ENCODE measurements around the gene WNT5B. TPM values are rescaled to one million over a fixed set of nuclear protein-coding genes. Genes with fewer than 3 reads are reported as not detected.

WNT5B gene
- total and polyA plus RNA-seq, 9 of the 15 experiments (the other 6 are each of a cell fraction or from before 2014, with no cell fraction given), result 0.42 to 16.8 (median 5.4) TPM

GRCh38 chr12:1661553-1662335 is 32.7 kb downstream of the WNT5B start (continued):
- TF ChIP-seq SFPQ (IDR thresholded peaks at IDR 0.05; ENCODE audit: low read depth, low read length) (no peak), CREB5 (CRISPR knock-in tag; IDR thresholded peaks at IDR 0.05) (no peak), ZNF212 (CRISPR knock-in tag; IDR thresholded peaks at IDR 0.05) (no peak), ZNF655 (CRISPR knock-in tag; IDR thresholded peaks at IDR 0.05) (no peak), BRD9 (IDR thresholded peaks at IDR 0.05; ENCODE audit: low read depth, partially characterized antibody) (no peak), ATF3 (IDR thresholded peaks at IDR 0.05) (no peak), ATF3 (CRISPR knock-in tag; conservative IDR thresholded peaks at IDR 0.05) (no peak), ZNF778 (CRISPR knock-in tag; IDR thresholded peaks at IDR 0.05) (no peak), HDAC3 (IDR thresholded peaks at IDR 0.05; ENCODE audit: borderline replicate concordance, partially characterized antibody) (no peak), SIN3A (IDR thresholded peaks at IDR 0.05; ENCODE audit: borderline replicate concordance in 2 of 2, control insufficient read depth in 1 of 2, low read depth in 2 of 2, low read length in 2 of 2) (peak in 1 of 2 experiments; percentile 72; a peak in 1 of 4 replicates), ZNF407 (IDR thresholded peaks at IDR 0.05; ENCODE audit: low read depth) (no peak), MTA1 (IDR thresholded peaks at IDR 0.05; ENCODE audit: borderline replicate concordance) (no peak)

All from K562 (cell line).